HepG2 (cell line): ENCODE data around the gene PARVB.

Experiments used
- RAD21 ChIP-seq: fragments of 450-650 bp; formaldehyde crosslinking; IDR thresholded peaks from 2 replicates; pipeline ENCODE4 v1.5.0; 2020; ENCODE audit warnings: mild to moderate bottlenecking
- SMC3 ChIP-seq: IDR thresholded peaks from 2 replicates; pipeline ENCODE4 v1.6.1; 2011; ENCODE audit warnings: low read length, improper control_type of control experiment
- YY1 ChIP-seq: IDR thresholded peaks from 2 replicates; pipeline ENCODE4 v1.6.1; 2011; ENCODE audit warnings: low read length, low read depth, moderate library complexity, mild to moderate bottlenecking; ENCODE audit not compliant: insufficient read depth, insufficient replicate concordance
- ZNF670 ChIP-seq: sonication (generic); formaldehyde crosslinking; IDR thresholded peaks from 2 replicates; pipeline ENCODE4 v1.8.0; 2022; ENCODE audit warnings: mild to moderate bottlenecking, missing genetic modification reagents, borderline replicate concordance
- ZNF768 ChIP-seq: sonication (generic); formaldehyde crosslinking; IDR thresholded peaks from 2 replicates; pipeline ENCODE4 v1.4.0; 2020; ENCODE audit warnings: missing genetic modification reagents

DNA sequence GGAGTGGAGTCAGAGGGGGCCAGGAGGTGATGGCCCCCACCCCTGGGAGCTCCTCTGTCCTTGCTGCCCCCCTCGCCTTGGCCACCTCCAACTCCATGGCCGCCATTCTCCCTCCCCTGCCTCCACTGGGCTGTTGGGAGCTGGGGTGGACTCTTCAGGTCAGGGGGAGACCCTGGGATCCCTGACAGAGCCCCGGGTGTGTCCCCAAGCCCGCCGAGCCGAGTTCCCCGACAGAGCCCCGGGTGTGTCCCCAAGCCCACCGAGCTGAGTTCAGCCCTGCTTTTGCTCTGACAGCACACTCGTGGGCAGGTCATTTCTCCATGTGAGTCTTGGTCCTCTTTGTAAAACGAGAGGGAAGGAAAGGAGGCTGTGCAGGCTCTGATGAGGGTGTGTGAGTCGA, 143.4 kb downstream of the PARVB start:
- TF ChIP-seq ZNF768 (no peak), RAD21 (CRISPR knock-in tag) (no peak), ZNF670 (CRISPR knock-in tag) (no peak), YY1 (no peak), SMC3 (no peak)
